Common myeloid progenitor, CD34-positive (primary cell): ENCODE results near the gene SCARF2.
"Not testable (repeated sequence)": the region's sequence is repeated elsewhere in the genome, so short reads cannot be mapped to it uniquely, and the experiment has no call there.

Experiments used
- CTCF ChIA-PET: fragments of 350-600 bp; sonication (Branson Sonifier 250); formaldehyde crosslinking; loops from one replicate; lab custom pipeline; 2021; ENCODE audit warnings: antibody characterized with exemption; lab: Charles Lee
- POLR2A ChIA-PET: fragments of 350-600 bp; sonication (Branson Sonifier 250); formaldehyde crosslinking; loops from one replicate; lab custom pipeline; 2021; ENCODE audit warnings: antibody characterized with exemption; lab: Charles Lee
- DNase-seq, 3 donors: peaks; one replicate each; pipeline versions ENCODE4 v3.0.0 to v3.0.0-alpha.2; 2013
- H3K27ac ChIP-seq, 2 experiments: 1 replicate in 1 of 2; 2 replicates in 1 of 2; pipeline ENCODE4 v1.7.0; 2013; ENCODE audit warnings: inconsistent platforms in 2 of 2, low read length in 2 of 2, mild to moderate bottlenecking in 2 of 2, low read depth in 1 of 2, moderate library complexity in 1 of 2; ENCODE audit not compliant: severe bottlenecking in 2 of 2, insufficient read depth in 1 of 2, poor library complexity in 1 of 2
- H3K27me3 ChIP-seq, 5 experiments: replicated peaks in 2 of 5; 1 replicate in 3 of 5; 2 replicates in 2 of 5; pipeline versions ENCODE4 v1.6.1 to v1.7.0; 2013; ENCODE audit warnings: low read length in 4 of 5, mild to moderate bottlenecking in 2 of 5, moderate library complexity in 2 of 5, inconsistent platforms in 1 of 5; ENCODE audit not compliant: insufficient read depth in 5 of 5, control insufficient read depth in 4 of 5
- H3K36me3 ChIP-seq, 4 experiments: 1 replicate in 2 of 4; 2 replicates in 2 of 4; pipeline versions ENCODE4 v1.6.1 to v1.7.0; 2013; ENCODE audit warnings: low read length in 3 of 4, control low read depth in 1 of 4, mild to moderate bottlenecking in 1 of 4; ENCODE audit not compliant: control insufficient read depth in 4 of 4, insufficient read depth in 4 of 4
- H3K4me1 ChIP-seq, 4 experiments: 1 replicate in 3 of 4; 2 replicates in 1 of 4; pipeline versions ENCODE4 v1.6.1 to v1.7.1; 2013; ENCODE audit warnings: low read length in 3 of 4, mild to moderate bottlenecking in 3 of 4, control low read depth in 1 of 4, inconsistent platforms in 1 of 4, moderate library complexity in 1 of 4; ENCODE audit not compliant: control insufficient read depth in 4 of 4, insufficient read depth in 4 of 4; ENCODE audit errors: control extremely low read depth in 1 of 4
- H3K4me3 ChIP-seq, 7 experiments: 1 replicate in 4 of 7; 2 replicates in 3 of 7; pipeline versions ENCODE4 v1.5.1 to v1.7.0; 2013; ENCODE audit warnings: mild to moderate bottlenecking in 7 of 7, low read length in 6 of 7, moderate library complexity in 6 of 7, inconsistent platforms in 2 of 7, low read depth in 2 of 7, control low read depth in 1 of 7; ENCODE audit not compliant: insufficient read depth in 4 of 7, control insufficient read depth in 1 of 7; ENCODE audit errors: extremely low read depth in 1 of 7
- H3K9me3 ChIP-seq, 5 experiments: 1 replicate in 4 of 5; 2 replicates in 1 of 5; pipeline versions ENCODE4 v1.6.1 to v1.7.1; 2013; ENCODE audit warnings: low read length in 4 of 5, mild to moderate bottlenecking in 2 of 5, inconsistent platforms in 1 of 5, low read depth in 1 of 5, moderate library complexity in 1 of 5; ENCODE audit not compliant: control insufficient read depth in 4 of 5, insufficient read depth in 2 of 5; ENCODE audit errors: control extremely low read depth in 1 of 5
- WGBS: methylation state at CpG from one replicate; pipeline ENCODE4 v1.1.5; 2013; ENCODE audit not compliant: insufficient coverage; 5-methylcytosine and 5-hydroxymethylcytosine counted together

SCARF2 gene

DNA sequence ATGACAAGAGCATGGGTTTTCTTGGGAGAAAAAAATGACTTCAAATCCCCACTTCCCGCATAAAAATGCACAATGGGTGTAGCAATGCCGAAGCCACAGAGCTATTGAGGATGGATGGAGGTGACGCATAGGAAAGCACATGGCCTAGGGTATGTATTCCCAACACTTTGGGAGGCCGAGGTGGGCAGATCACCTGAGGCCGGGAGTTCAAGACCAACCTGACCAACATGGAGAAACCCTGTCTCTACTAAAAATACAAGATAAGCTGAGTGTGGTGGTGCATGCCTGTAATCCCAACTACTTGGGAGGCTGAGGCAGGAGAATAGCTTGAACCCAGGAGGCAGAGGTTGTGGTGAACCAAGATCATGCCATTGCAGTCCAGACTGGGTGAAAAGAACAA, 58.9 kb downstream of the SCARF2 start:
- H3K9me3 ChIP-seq, H3K4me3 ChIP-seq, CTCF ChIA-PET, DNase-seq, H3K27ac ChIP-seq, H3K36me3 ChIP-seq, H3K4me1 ChIP-seq, POLR2A ChIA-PET, H3K27me3 ChIP-seq: not testable (repeated sequence)
- WGBS, result 100% methylated on average over 3 of the region's 5 CpGs

- WGBS, result 58% methylated on average over 2 of the region's 4 CpGs
- H3K27me3 ChIP-seq, result peaks cover 0 to 3% (median 0%) of the 10 kb centered on the region in 5 experiments
- H3K4me3 ChIP-seq, result no peak overlapping the region
- no peaks in the 10 kb centered on the region for H3K36me3 ChIP-seq
- DNase-seq, result no peak
- POLR2A ChIA-PET, result no interaction called here
- H3K4me1 ChIP-seq, result peaks cover 0 to 4% (median 0%) of the 10 kb centered on the region in 4 experiments
- no peak overlapping the region for H3K27ac ChIP-seq
- CTCF ChIA-PET, result no interaction called here
- H3K9me3 ChIP-seq, result no peaks in the 10 kb centered on the region
Observed at GRCh38 chr22:20378110-20378509, 59.5 kb downstream of the SCARF2 start.

DNA sequence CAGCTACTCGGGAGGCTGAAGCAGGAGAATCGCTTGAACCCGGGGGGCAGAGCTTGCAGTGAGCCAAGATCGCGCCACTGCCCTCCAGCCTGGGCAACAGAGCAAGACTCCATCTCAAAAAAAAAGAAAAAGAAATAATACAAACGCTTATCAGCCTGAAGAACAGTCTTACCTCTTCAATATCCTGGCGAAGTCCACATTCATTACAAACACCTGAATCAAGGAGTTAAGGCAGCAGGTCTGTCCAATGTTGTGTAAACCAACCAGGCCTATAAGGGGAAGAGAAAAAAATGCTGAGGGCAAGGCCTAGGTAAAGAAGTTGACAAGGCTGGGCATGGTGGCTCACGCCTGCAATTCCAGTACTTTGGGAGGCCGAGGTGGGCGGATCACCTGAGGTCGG, 60.6 kb downstream of the SCARF2 start:
- H3K27ac ChIP-seq, H3K9me3 ChIP-seq, H3K4me3 ChIP-seq, H3K36me3 ChIP-seq, POLR2A ChIA-PET, DNase-seq, H3K4me1 ChIP-seq, H3K27me3 ChIP-seq, CTCF ChIA-PET: not testable (repeated sequence)
- 96% methylated on average over 8 of the region's 11 CpGs for WGBS

GRCh38 chr22:20376281-20376680, 61.3 kb downstream of the SCARF2 start:
- CTCF ChIA-PET, H3K9me3 ChIP-seq, H3K4me3 ChIP-seq, DNase-seq, POLR2A ChIA-PET, H3K27ac ChIP-seq, H3K4me1 ChIP-seq, H3K27me3 ChIP-seq, H3K36me3 ChIP-seq: not testable (repeated sequence)
- WGBS, result 97% methylated on average over 4 of the region's 8 CpGs
